Vagina (tissue), 2 donors: ENCODE data around the gene SCN3A.

Experiments
- POLR2A ChIP-seq, 2 donors: fragments of 450-650 bp; IDR thresholded peaks; one replicate each; pipeline ENCODE4 v1.6.1; 2017; ENCODE audit warnings: antibody characterized with exemption in 2 of 2, mild to moderate bottlenecking in 2 of 2, moderate library complexity in 2 of 2
- POLR2AphosphoS5 ChIP-seq, 2 donors: sonication (generic); formaldehyde crosslinking; IDR thresholded peaks; one replicate each; pipeline ENCODE4 v1.9.0; 2017; ENCODE audit warnings: antibody characterized with exemption in 2 of 2, mild to moderate bottlenecking in 2 of 2, low read depth in 1 of 2; ENCODE audit not compliant: insufficient read depth in 1 of 2
- TF ChIP-seq, protein P1 (sequence below), 3 experiments: fragments of 450-650 bp in 2 of 3; fragments of 200-600 bp in 1 of 3; sonication (generic) in 1 of 3; IDR thresholded peaks; one replicate each; pipeline ENCODE4 v1.5.1; 2017 to 2019; ENCODE audit warnings: antibody characterized with exemption in 3 of 3, mild to moderate bottlenecking in 2 of 3, moderate library complexity in 2 of 3

DNA sequence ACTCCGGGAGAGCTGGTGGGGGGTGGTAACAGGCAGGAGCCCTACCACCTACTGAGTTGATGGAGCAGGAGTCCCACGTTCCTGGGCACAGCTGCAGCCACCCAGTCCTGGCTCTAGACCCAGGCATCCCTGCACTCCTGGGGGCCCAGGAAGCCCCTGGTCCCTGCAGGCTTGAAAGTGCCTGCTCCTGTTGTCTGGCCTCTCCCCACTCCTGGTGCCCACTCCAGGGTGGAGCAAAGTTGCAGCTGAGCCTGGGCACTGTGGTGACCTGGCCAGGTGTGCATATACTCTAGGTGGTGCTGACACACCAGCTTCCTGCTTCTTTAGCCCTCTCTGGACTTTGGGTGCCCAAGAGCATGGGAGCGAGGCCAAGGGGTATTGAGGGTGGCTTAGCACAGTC lies 129.5 kb downstream of the SCN3A start:
- TF ChIP-seq, protein P1, sequence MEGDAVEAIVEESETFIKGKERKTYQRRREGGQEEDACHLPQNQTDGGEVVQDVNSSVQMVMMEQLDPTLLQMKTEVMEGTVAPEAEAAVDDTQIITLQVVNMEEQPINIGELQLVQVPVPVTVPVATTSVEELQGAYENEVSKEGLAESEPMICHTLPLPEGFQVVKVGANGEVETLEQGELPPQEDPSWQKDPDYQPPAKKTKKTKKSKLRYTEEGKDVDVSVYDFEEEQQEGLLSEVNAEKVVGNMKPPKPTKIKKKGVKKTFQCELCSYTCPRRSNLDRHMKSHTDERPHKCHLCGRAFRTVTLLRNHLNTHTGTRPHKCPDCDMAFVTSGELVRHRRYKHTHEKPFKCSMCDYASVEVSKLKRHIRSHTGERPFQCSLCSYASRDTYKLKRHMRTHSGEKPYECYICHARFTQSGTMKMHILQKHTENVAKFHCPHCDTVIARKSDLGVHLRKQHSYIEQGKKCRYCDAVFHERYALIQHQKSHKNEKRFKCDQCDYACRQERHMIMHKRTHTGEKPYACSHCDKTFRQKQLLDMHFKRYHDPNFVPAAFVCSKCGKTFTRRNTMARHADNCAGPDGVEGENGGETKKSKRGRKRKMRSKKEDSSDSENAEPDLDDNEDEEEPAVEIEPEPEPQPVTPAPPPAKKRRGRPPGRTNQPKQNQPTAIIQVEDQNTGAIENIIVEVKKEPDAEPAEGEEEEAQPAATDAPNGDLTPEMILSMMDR (IDR thresholded peaks at IDR 0.05): no peak
- TF ChIP-seq POLR2A (IDR thresholded peaks at IDR 0.05) (no peak), POLR2AphosphoS5 (IDR thresholded peaks at IDR 0.05; ENCODE audit: insufficient read depth in 1 of 2, low read depth in 1 of 2) (no peak)
